Effector CD4-positive, alpha-beta T cell (primary cell): Measurements from ENCODE around the gene PODNL1.

Experiments
- DNase-seq: peaks from one replicate; pipeline ENCODE4 v3.0.0-alpha.2; 2020

Gene PODNL1

DNA sequence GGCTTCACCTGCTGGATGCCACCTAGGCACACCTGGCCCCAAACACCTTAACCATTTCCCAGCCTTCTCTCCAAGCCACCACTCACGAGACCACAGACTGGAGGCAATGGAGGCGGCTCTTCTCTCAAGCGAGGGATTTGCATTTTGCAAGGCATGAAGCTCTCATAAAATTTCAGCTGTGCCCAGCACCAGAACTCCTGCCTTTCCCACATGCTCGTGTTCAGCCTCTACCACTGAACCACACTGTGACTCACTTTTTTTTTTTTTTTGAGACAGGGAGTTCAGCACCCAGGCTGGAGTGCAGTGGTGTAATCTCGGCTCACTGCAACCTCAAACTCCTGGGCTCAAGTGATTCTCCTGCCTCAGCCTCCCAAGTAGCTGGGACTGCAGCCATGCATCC is 50.7 kb downstream of the PODNL1 start:
- no peak for DNase-seq

DNA sequence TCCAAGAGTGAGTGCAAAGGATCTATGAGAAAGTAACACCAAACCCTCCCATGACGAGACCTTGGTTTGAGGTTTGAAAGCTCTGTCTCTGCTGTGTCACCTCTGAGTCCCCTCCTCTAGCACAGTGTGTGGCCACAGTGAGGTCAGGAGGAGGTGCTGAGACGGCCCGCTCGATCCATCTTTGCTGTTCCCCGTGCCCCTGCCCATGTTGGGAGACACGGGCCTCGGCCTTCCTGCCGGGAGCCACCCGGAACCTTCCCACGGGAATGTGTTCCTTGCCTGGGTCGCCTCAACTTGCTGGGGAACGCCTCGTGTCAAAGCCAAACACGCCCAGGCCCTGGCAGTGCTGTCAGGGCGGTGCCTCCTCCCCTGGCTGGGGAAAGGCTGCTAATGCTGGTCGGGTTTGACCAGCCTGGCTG is 51.2 kb downstream of the PODNL1 start:
- DNase-seq: no peak

DNA sequence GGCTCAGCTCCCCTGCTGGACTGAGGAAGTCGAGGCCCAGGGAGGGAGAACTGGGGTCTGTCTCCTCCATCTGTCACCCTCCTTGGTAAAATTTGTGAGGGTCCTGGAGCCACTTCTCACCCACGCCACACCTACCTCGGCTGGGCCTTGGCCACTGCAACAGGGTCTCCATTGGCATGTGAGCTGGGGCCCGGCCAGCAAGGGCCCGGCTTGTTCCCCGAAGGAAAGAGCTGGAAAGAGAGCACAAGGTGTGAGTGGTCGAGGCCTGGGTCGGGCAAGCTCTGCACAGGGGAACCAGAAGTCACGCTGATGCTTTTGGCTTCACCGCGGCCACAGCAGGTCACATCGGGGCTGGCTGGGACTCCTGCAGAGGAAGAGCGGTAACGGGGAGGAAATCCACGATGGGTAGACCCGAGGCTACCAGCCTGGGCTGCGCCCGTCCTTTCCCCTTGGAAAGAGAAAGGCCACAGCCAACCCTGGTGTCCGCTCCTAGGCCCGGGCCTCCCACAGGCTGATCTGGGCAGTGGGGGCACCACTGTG is 52.3 kb downstream of the PODNL1 start:
- DNase-seq: no peak

- DNase-seq: no peak
Observed at GRCh38 chr19:13884726-13885591, 53.3 kb downstream of the PODNL1 start.

DNA sequence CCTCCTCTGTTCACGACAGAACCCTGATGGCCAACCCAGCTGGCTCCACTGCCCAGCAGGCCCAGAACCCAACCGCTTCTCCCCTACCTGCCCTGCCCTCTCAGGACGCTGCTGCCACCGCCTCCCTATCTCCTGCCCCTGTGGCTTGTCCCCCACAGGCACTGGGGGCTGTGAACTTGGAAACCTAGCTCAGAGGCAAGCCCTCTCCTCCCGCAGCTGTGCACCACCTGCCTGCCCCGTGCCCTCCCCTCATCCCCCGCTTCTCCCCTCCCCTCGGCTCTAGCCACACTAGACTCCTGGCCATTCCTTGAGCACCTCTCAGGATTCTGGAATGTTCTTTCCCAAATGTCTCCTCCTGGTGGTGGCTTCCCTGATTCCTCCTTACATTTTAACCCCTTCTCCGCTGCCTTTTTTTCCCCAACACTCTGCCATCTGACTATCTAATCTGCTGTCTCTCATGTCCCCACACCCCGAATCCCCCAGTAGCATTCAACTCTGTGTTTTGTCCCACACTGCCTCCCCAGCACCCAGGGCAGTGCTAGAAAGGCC is 54.6 kb downstream of the PODNL1 start:
- DNase-seq: no peak

GRCh38 chr19:13882836-13883235 is 55.4 kb downstream of the PODNL1 start:
- DNase-seq: no peak

DNA sequence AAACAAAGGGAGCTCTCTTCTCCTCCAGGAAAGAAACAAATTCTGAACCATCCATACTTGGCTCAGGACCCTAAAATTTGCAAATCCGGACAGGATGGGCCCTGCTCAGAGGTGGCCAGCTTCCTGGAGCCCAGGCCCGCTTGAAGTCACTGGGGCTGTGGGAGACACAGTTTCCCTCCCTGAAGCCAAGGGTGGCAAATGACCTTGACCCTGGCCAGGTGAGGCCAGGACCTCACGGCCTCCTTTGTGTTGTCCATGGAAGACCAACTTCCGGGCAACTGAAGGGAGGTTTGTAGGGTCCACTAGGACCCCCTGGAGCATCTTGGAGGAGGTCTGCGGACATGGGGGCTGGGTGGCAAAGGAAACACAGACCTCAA is 55.8 kb downstream of the PODNL1 start:
- no peak for DNase-seq

DNA sequence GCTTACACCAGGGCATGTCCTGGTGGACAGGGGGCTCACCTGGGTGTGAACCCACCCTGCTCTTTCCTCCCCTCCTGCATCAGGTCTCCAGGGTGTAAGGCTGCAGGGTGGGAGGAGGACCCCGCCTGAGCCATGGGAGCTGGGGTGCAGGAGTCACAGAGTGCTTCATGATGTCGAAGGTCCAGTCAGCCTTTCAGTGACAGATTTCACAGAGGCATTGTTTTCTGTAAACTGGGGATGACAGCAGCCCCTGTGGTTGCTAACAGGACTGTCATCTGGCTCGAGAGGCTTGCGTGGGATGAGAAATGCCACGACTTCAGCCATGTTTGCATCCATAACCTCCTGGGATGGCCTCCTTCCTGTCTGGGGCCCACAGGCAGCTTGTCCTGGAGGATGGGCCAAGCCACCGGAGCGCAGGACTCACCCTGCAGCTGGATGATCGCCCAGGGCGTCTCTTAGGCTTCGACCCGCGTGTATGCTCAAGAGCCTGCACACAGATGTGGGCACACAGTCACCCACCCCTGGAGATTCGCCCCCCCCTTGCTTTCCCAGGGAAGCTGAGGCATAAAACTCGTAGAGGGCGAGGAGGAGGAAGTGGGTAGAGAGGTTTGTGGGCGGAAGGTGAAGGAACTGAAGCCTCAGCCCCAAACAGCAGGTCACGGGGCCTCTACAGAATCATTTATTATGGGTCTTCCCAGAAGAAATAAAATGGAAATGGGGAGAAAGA is 56.4 kb downstream of the PODNL1 start:
- no peak for DNase-seq

GRCh38 chr19:13881251-13881691 is 56.9 kb downstream of the PODNL1 start:
- DNase-seq: no peak
